Kidney epithelial cell (primary cell): ENCODE data around the gene PZP. TPM values are rescaled to one million over a fixed set of nuclear protein-coding genes. Genes with fewer than 3 reads are reported as not detected.
"Not testable (repeated sequence)": the region's sequence is repeated elsewhere in the genome, so short reads cannot be mapped to it uniquely, and the experiment has no call there.

Experiments used
- DNase-seq: peaks from one replicate; pipeline ENCODE4 v3.0.0-alpha.2; 2010; ENCODE audit warnings: low read depth
- H3K27me3 ChIP-seq: 2 replicates; pipeline ENCODE4 v1.6.0; 2011; ENCODE audit warnings: low read length; ENCODE audit not compliant: control insufficient read depth, insufficient read depth
- H3K36me3 ChIP-seq: 2 replicates; pipeline ENCODE4 v1.5.1; 2011; ENCODE audit warnings: low read length; ENCODE audit not compliant: control insufficient read depth, insufficient read depth
- H3K4me3 ChIP-seq: 2 replicates; pipeline ENCODE4 v1.5.1; 2011; ENCODE audit warnings: low read depth, mild to moderate bottlenecking, control low read depth, low read length
- CTCF ChIP-seq: IDR thresholded peaks from 2 replicates; pipeline ENCODE4 v1.5.1; 2011; ENCODE audit warnings: mild to moderate bottlenecking, moderate library complexity, low read length, control low read depth, inconsistent platforms; ENCODE audit not compliant: insufficient read depth, poor library complexity, severe bottlenecking
- total RNA-seq: library from RNA; depleted of rRNA; stranded (reverse); fragments of >200 nt; gene quantifications from 2 replicates; pipeline ENCODE4 v1.2.3, GENCODE V29; 2015

Gene PZP
- total RNA-seq, 1 donor from 2014 or later = not detected

- Histone ChIP-seq H3K4me3 (no peak overlapping the region), H3K36me3 (no peaks in the 10 kb centered on the region), H3K27me3 (no peaks in the 10 kb centered on the region)
- DNase-seq = no peak
- TF ChIP-seq CTCF = no peak
Observed at GRCh38 chr12:9252256-9252655, 44.1 kb upstream of the PZP start.

DNA sequence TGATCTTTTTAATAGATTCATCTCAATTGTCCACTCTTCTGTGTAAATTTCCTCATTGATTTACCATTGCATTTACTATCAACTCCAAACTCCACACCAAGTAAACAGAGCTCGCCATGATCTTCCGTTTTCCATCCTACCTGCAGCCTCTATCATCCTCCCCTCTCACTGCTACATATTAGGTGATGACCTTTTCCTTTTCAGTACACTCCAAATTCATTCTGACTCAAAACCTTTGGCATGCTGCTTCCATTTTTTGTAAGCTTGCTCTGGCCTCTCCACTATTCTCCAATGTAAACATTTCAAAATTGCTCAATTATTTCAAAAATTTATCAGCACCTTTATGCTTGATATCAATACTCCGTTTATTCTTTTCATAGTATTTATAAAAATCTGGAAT is 40.2 kb upstream of the PZP start:
- Histone ChIP-seq H3K27me3 (no peaks in the 10 kb centered on the region), H3K4me3 (no peak overlapping the region), H3K36me3 (no peaks in the 10 kb centered on the region)
- no peak for DNase-seq
- TF ChIP-seq CTCF = no peak

DNA sequence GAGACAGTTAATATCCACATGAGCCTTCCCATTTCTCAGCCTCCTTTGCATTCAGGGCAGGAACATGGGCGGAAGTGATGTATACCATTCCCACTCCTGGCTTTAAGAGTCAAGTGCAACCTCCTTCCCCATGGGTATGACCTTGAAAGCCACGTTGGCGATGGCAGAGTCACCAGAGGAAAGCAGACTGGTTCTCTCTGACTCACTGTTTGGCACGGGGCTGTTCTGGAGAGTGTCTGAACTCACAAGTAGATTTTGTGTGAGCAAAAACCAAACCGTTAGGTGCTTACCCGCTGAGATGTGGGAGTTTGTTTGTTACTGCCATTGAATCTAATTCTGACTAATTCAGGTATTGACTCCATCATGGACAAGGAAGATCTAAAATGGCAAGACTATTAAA is 36.7 kb upstream of the PZP start:
- TF ChIP-seq CTCF = no peak
- H3K27me3 ChIP-seq = no peaks in the 10 kb centered on the region
- H3K36me3 ChIP-seq = no peaks in the 10 kb centered on the region
- DNase-seq = no peak
- H3K4me3 ChIP-seq = no peak overlapping the region

DNA sequence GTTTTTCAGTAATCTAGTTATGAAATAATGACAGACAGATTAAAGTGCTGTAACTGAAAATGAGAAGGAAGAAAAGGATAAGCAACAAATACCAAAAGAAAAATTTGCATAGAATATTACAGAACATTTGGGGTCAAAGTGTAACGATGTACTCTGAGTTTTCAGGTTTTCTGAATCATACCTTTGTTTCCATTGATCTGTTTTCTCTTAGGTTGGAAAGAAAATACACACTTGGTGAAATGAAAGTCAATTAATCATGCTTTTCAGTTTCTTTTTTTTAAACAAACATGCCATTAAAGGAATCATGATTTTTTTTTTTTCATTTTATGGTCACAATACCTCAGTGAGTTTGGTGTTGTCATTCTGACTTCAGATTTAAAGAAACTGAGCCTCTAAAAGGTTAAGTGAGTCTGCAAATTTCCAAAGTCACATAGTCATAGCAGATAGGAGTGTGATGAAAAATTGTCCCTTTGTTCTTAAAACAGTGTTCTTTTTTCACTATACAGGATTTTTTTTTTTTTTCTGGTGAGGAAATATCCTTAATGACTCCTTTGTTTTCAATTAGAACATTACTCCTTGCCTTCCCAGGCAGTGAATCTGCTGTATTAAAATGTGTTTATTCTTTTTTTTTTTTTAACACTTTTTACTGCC is 35.9 kb upstream of the PZP start:
- H3K27me3 ChIP-seq = no peaks in the 10 kb centered on the region
- H3K4me3 ChIP-seq = no peak overlapping the region
- no peaks in the 10 kb centered on the region for H3K36me3 ChIP-seq
- no peak for TF ChIP-seq CTCF
- DNase-seq = no peak

DNA sequence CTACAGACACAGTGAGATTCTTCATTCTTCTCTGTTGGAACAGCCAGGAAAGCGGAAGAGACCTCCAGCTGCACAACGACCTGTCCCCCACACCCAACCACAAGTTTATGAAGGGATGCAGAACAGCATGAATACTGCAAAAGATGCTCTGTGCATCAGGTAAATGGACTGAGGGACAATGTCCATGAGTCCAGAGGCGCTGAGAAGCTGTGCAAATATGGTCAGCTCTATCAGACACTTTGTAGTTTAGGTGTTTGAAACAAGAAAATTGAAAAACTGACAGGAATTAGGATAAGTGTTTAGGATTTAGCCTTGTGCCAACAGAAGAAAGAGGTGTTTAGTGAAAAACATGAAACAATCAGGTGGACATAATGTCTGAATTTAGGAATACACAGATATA is 33.1 kb upstream of the PZP start:
- DNase-seq = no peak
- Histone ChIP-seq H3K36me3 (no peaks in the 10 kb centered on the region), H3K27me3 (no peaks in the 10 kb centered on the region), H3K4me3 (no peak overlapping the region)
- TF ChIP-seq CTCF = no peak

DNA sequence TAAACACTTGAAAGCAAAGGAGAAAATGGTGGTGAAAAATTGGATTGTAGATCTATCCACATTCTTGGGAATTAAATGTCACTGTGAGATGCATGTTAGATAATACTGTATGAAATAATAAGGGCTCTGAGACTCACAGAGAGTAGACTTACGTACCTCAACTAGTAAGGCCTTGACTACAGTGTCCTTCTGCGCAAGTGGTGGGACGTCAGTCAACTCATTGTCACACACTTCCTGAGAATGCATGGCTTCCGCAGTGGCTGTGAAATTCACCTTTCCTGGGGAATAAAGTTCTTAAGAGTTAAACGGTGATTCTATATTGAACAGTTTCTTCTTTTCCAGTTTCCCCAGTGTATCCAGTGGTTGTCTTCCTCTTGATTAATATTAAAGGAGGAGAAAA is 32.6 kb upstream of the PZP start:
- TF ChIP-seq CTCF = no peak
- DNase-seq = no peak

GRCh38 chr12:9240004-9240635 is 31.9 kb upstream of the PZP start:
- not testable (repeated sequence) for H3K36me3 ChIP-seq, H3K27me3 ChIP-seq, DNase-seq
- H3K4me3 ChIP-seq = peak overlapping the region; percentile 26

More for the DNA sequence above, 32.6 kb upstream of the PZP start:
- Histone ChIP-seq H3K4me3 (no peak overlapping the region), H3K27me3 (no peaks in the 10 kb centered on the region), H3K36me3 (no peaks in the 10 kb centered on the region)
